Thyroid gland (tissue), 4 donors: ENCODE results near the gene SRSF12. TPM values are rescaled to one million over a fixed set of nuclear protein-coding genes. Genes with fewer than 3 reads are reported as not detected.

Experiments
- DNase-seq, 2 donors: peaks; one replicate each; pipeline ENCODE4 v3.0.0-alpha.2; 2019
- H3K27ac ChIP-seq, 3 donors: fragments of 200-600 bp; sonication (generic); 1 replicate in 2 of 3; 2 replicates in 1 of 3; pipeline ENCODE4 v1.5.1; 2016 to 2019; ENCODE audit warnings: mild to moderate bottlenecking in 1 of 3, moderate library complexity in 1 of 3
- H3K27me3 ChIP-seq: fragments of 200-600 bp; sonication (generic); one replicate; pipeline ENCODE4 v1.5.1; 2019
- H3K36me3 ChIP-seq, 2 donors: fragments of 200-600 bp; sonication (generic); one replicate each; pipeline ENCODE4 v1.5.1; 2016 to 2019
- H3K4me1 ChIP-seq, 2 donors: fragments of 200-600 bp; sonication (generic); one replicate each; pipeline ENCODE4 v1.5.1; 2017 to 2019
- H3K4me3 ChIP-seq, 3 donors: fragments of 200-600 bp; sonication (generic); replicated peaks in 1 of 3; 1 replicate in 2 of 3; 2 replicates in 1 of 3; pipeline ENCODE4 v1.5.1; 2016; ENCODE audit warnings: mild to moderate bottlenecking in 1 of 3
- H3K9me3 ChIP-seq: fragments of 200-600 bp; sonication (generic); one replicate; pipeline ENCODE4 v1.5.1; 2017
- CTCF ChIP-seq, 6 experiments: fragments of 200-600 bp in 3 of 6; fragments of 450-650 bp in 3 of 6; sonication (generic) in 3 of 6; IDR thresholded peaks; one replicate each; pipeline ENCODE4 v1.5.1; 2016 to 2019; ENCODE audit warnings: antibody characterized with exemption in 6 of 6, mild to moderate bottlenecking in 2 of 6, inconsistent platforms in 1 of 6, moderate library complexity in 1 of 6
- POLR2A ChIP-seq, 2 donors: fragments of 450-650 bp; IDR thresholded peaks; one replicate each; pipeline ENCODE4 v1.6.1; 2017; ENCODE audit warnings: antibody characterized with exemption in 2 of 2, mild to moderate bottlenecking in 2 of 2, moderate library complexity in 1 of 2
- WGBS, 2 donors: methylation state at CpG; one replicate each; pipeline ENCODE4 v1.1.5; 2017; 5-methylcytosine and 5-hydroxymethylcytosine counted together
- intact Hi-C: fragments of 100-400 bp; cut with DNase I; formaldehyde crosslinking; loops from one replicate; pipeline ENCODE4 v1.15.1; 2023
- total RNA-seq, 4 donors: library from RNA; depleted of rRNA; stranded (reverse); fragments of >200 nt; gene quantifications; one replicate each; pipeline ENCODE4 v1.2.3, GENCODE V29; 2016

Gene SRSF12
- total RNA-seq, 4 donors from 2014 or later = 0.88 to 3.3 (median 2.7) TPM

- H3K36me3 ChIP-seq = no peaks in the 10 kb centered on the region
- no peaks in the 10 kb centered on the region for H3K9me3 ChIP-seq
- H3K4me1 ChIP-seq = peaks cover 0 to 4% of the 10 kb centered on the region in 2 donors
- H3K27me3 ChIP-seq = no peaks in the 10 kb centered on the region
- no peak overlapping the region for H3K4me3 ChIP-seq
- DNase-seq = no peak
- 95% methylated on average over 9 of the region's 9 CpGs for WGBS, 2 donors
- H3K27ac ChIP-seq = no peak overlapping the region
- intact Hi-C loops = no loop called here
- TF ChIP-seq CTCF (IDR thresholded peaks at IDR 0.05) (no peak), POLR2A (IDR thresholded peaks at IDR 0.05) (no peak)
Measured at GRCh38 chr6:89111933-89112332, 5.9 kb downstream of the SRSF12 start.

- H3K4me3 ChIP-seq = no peak overlapping the region
- H3K27ac ChIP-seq = no peak overlapping the region
- DNase-seq = no peak
- no peaks in the 10 kb centered on the region for H3K9me3 ChIP-seq
- 92 to 96% methylated on average over 3 of the region's 3 CpGs for WGBS, 2 donors
- H3K36me3 ChIP-seq = no peaks in the 10 kb centered on the region
- H3K4me1 ChIP-seq = no peaks in the 10 kb centered on the region
- TF ChIP-seq POLR2A (IDR thresholded peaks at IDR 0.05) (no peak), CTCF (IDR thresholded peaks at IDR 0.05) (no peak)
- intact Hi-C loops = no loop called here
- H3K27me3 ChIP-seq = no peaks in the 10 kb centered on the region
Measured at GRCh38 chr6:89110284-89110683, 7.6 kb downstream of the SRSF12 start.

GRCh38 chr6:89100114-89100513 lies 17.8 kb downstream of the SRSF12 start:
- H3K27ac ChIP-seq = no peak overlapping the region
- no peaks in the 10 kb centered on the region for H3K27me3 ChIP-seq
- WGBS, 2 donors = 91 to 95% methylated on average over 2 of the region's 2 CpGs
- no peak for TF ChIP-seq POLR2A (IDR thresholded peaks at IDR 0.05)
- no peak for TF ChIP-seq CTCF (IDR thresholded peaks at IDR 0.05)
- no peak for DNase-seq
- H3K9me3 ChIP-seq = no peaks in the 10 kb centered on the region
- intact Hi-C loops = no loop called here
- no peak overlapping the region for H3K4me3 ChIP-seq
- no peaks in the 10 kb centered on the region for H3K36me3 ChIP-seq
- H3K4me1 ChIP-seq = no peaks in the 10 kb centered on the region

GRCh38 chr6:89098461-89098860 lies 19.4 kb downstream of the SRSF12 start:
- TF ChIP-seq CTCF (IDR thresholded peaks at IDR 0.05) (no peak), POLR2A (IDR thresholded peaks at IDR 0.05) (no peak)
- 86 to 96% methylated on average over 8 of the region's 8 CpGs for WGBS, 2 donors
- Histone ChIP-seq H3K4me3 (no peak overlapping the region), H3K9me3 (no peaks in the 10 kb centered on the region), H3K27ac (no peak overlapping the region), H3K27me3 (no peaks in the 10 kb centered on the region), H3K36me3 (no peaks in the 10 kb centered on the region), H3K4me1 (no peaks in the 10 kb centered on the region)
- intact Hi-C loops = no loop called here
- no peak for DNase-seq

GRCh38 chr6:89087881-89088280 lies 30.0 kb downstream of the SRSF12 start:
- peaks cover 24 to 26% of the 10 kb centered on the region in 2 donors for H3K4me1 ChIP-seq
- 73 to 87% methylated on average over 1 of the region's 1 CpG for WGBS, 2 donors
- H3K9me3 ChIP-seq = no peaks in the 10 kb centered on the region
- H3K27me3 ChIP-seq = no peaks in the 10 kb centered on the region
- peaks cover 19% of the 10 kb centered on the region in 2 donors for H3K36me3 ChIP-seq
- intact Hi-C loops = no loop called here
- H3K27ac ChIP-seq = no peak overlapping the region
- TF ChIP-seq CTCF (IDR thresholded peaks at IDR 0.05) = no peak
- no peak for TF ChIP-seq POLR2A (IDR thresholded peaks at IDR 0.05)
- no peak for DNase-seq
- H3K4me3 ChIP-seq = no peak overlapping the region
